Heart left ventricle (tissue), 13 donors: ENCODE data around the gene COL19A1.

ENCODE experiments used
- POLR2A ChIP-seq, 2 donors: fragments of 450-650 bp; IDR thresholded peaks; one replicate each; pipeline ENCODE4 v1.6.1; 2017; ENCODE audit warnings: antibody characterized with exemption in 2 of 2, mild to moderate bottlenecking in 2 of 2, moderate library complexity in 2 of 2
- TF ChIP-seq, protein P1 (sequence below), 12 donors: fragments of 200-600 bp; sonication (generic) in 4 of 12; IDR thresholded peaks; one replicate each; pipeline versions ENCODE4 v1.5.0 to v1.8.0; 2018 to 2022; ENCODE audit warnings: antibody characterized with exemption in 12 of 12, mild to moderate bottlenecking in 5 of 12
- donor health status: ischemic (EF 13 %, LVEDD 7.1; RV severe dilation, severe dysfunction).
- donor health status: DM: no; HTN: yes; CAD: no.
- donor health status: DM: no; HTN: no; CAD: no.
- donor health status: ischemic (EF 25% LVEDD 6.9; RV normal size, moderate dysfunction).
- donor health status: ischemic (EF 25% LVEDD 5.7; RV mildly dilated, moderate dysfunction).
- donor health status: ischemic (EF 35%, LVEDD 5.7; RV mildly dilated, moderate dysfunction).
- donor health status: nonischemic (EF 11% LVEDD 7.7; RV severe dilation, severe dysfunction).
- donor health status: DM: yes; HTN: yes; CAD: no.
- donor health status: PGD.
- donor health status: ischemic (EF 29% LVEDD 5.4; RV normal size, mild dysfunction).
- donor health status: nonischemic (EF 23%, LVEDD 6.1; RV moderate dilation, normal function).

DNA sequence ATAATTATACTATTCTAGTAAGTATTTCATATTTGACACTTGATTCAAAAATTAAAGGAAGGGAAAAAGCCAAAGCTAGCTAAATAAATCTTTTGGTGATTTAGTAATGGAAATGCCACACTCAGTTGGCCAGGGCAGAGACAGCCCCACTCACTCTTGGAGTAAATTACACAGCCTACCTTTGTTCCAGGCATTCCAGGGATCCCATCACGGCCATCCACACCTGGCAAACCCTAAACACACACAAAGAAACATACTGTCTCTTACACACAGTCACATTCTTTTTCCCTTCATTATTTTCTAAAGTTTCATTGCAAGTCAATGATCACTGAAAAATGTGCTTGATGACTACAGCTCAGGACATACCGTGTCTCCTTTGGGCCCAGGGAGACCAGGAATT lies 388.4 kb downstream of the COL19A1 start:
- TF ChIP-seq, protein P1, sequence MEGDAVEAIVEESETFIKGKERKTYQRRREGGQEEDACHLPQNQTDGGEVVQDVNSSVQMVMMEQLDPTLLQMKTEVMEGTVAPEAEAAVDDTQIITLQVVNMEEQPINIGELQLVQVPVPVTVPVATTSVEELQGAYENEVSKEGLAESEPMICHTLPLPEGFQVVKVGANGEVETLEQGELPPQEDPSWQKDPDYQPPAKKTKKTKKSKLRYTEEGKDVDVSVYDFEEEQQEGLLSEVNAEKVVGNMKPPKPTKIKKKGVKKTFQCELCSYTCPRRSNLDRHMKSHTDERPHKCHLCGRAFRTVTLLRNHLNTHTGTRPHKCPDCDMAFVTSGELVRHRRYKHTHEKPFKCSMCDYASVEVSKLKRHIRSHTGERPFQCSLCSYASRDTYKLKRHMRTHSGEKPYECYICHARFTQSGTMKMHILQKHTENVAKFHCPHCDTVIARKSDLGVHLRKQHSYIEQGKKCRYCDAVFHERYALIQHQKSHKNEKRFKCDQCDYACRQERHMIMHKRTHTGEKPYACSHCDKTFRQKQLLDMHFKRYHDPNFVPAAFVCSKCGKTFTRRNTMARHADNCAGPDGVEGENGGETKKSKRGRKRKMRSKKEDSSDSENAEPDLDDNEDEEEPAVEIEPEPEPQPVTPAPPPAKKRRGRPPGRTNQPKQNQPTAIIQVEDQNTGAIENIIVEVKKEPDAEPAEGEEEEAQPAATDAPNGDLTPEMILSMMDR (IDR thresholded peaks at IDR 0.05): no peak
- TF ChIP-seq POLR2A (IDR thresholded peaks at IDR 0.05): no peak
